Activated naive CD8-positive, alpha-beta T cell treated with anti-CD3 and anti-CD28 coated beads for 36 hours (primary cell): ENCODE data around the gene DOCK1. TPM values are rescaled to one million over a fixed set of nuclear protein-coding genes. Genes with fewer than 3 reads are reported as not detected.

Experiments used
- DNase-seq: peaks from one replicate; pipeline ENCODE4 v3.0.0; 2021
- H3K27ac Mint-ChIP-seq: one replicate; pipeline ENCODE4 v1.8.0; 2022; ENCODE audit warnings: mild to moderate bottlenecking, moderate library complexity, mixed read lengths
- H3K27me3 Mint-ChIP-seq: one replicate; pipeline ENCODE4 v1.8.0; 2022; ENCODE audit warnings: mild to moderate bottlenecking, mixed read lengths
- H3K36me3 Mint-ChIP-seq: one replicate; pipeline ENCODE4 v1.8.0; 2021; ENCODE audit warnings: mild to moderate bottlenecking, mixed read lengths
- H3K4me1 Mint-ChIP-seq: one replicate; pipeline ENCODE4 v1.8.0; 2021; ENCODE audit warnings: mixed read lengths
- H3K4me3 Mint-ChIP-seq: one replicate; pipeline ENCODE4 v1.8.0; 2022; ENCODE audit warnings: mild to moderate bottlenecking, moderate library complexity, mixed read lengths
- H3K9me3 Mint-ChIP-seq: one replicate; pipeline ENCODE4 v1.8.0; 2022; ENCODE audit warnings: mixed read lengths
- total RNA-seq, 2 experiments: library from RNA; stranded (reverse); gene quantifications; one replicate each; pipeline ENCODE4 v1.2.3, GENCODE V29; 2021

DOCK1 gene
- total RNA-seq, 2 experiments from 2014 or later: 0.76 to 0.95 TPM

DNA sequence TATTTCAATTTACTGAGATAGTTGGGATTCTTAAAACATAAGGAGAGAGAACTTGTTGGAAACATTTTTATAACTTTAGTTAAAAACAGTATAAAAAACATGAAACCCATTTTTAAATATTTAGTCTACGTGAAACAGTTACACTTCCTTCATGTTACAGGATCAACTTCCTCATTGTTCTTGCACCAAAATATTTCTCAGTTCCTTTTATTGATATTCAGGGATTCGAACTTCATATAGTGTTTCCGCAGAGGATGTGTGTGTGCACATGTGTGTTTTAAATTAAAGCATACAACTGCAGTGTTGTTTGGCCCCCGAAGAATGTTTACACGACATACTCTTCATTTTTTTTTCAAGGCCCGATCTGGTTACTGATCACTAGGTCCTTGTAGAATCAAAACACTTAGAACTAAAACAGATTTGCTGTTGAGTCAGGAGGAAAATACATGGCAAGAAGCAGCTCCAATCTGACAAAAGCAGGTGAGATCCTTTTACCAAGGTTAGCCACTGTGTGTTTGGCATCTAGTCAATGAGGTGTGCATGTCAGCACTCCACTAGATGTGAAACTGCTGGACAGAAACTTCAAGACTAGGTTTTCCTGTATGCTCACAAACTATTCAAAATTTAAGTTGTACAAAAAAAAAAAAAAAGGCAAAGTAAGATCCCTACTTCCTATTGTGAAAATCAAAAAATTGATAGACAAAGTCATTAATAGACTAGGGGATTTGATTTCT is 230.8 kb downstream of the DOCK1 start:
- Mint-ChIP-seq H3K4me3 (no peak overlapping the region), H3K4me1 (no peaks in the 10 kb centered on the region)

DNA sequence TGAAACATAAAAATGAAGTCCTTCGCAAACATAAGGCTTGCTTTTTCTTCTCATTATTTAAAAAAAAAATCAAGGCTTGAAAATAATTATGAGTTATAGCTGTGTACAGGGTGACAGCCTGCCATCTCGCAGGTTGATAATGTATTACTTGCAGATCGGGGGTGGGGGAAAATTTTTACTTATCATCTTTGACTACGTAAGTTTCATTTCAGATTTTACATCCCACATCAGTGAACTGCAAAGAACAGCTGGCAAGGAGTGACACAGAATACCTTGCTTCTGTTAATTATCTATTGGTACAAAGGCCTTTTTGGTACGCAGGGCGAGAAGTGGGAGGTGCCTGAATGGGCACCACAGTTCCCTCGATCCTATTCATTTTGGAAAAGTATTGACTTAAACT is 232.2 kb downstream of the DOCK1 start:
- Mint-ChIP-seq H3K4me3 (no peak overlapping the region), H3K9me3 (no peaks in the 10 kb centered on the region), H3K36me3 (no peaks in the 10 kb centered on the region), H3K27ac (no peak overlapping the region), H3K4me1 (no peaks in the 10 kb centered on the region), H3K27me3 (no peaks in the 10 kb centered on the region)
- no peak for DNase-seq

More for the DNA sequence above, 230.8 kb downstream of the DOCK1 start:
- Mint-ChIP-seq H3K27ac (no peak overlapping the region), H3K9me3 (no peaks in the 10 kb centered on the region), H3K27me3 (no peaks in the 10 kb centered on the region), H3K36me3 (no peaks in the 10 kb centered on the region)
- no peak for DNase-seq

DNA sequence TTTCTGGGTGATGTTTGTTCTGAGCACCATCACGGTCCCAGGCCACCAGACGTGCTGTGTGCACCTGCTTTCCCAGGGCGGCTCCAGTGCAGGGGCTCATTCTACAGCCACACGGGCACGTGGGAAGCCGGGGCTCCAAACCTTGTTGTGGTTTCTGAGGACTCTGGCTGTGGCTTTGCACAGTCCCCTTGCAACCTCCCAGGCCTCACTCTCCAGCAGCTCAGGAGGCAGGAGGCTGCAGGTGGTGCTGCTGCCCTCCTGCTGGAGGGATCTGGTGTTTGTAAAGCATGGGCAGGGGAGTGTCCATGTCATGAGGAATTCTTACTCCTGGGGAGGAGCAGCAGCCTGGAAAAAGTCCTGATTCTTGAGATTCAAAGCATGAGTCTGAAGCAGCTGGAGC is 236.9 kb downstream of the DOCK1 start:
- no peak overlapping the region for H3K27ac Mint-ChIP-seq
- H3K4me3 Mint-ChIP-seq: no peak overlapping the region
- H3K27me3 Mint-ChIP-seq: no peaks in the 10 kb centered on the region
- H3K9me3 Mint-ChIP-seq: no peaks in the 10 kb centered on the region
- H3K36me3 Mint-ChIP-seq: no peaks in the 10 kb centered on the region
- no peak for DNase-seq
- no peaks in the 10 kb centered on the region for H3K4me1 Mint-ChIP-seq

DNA sequence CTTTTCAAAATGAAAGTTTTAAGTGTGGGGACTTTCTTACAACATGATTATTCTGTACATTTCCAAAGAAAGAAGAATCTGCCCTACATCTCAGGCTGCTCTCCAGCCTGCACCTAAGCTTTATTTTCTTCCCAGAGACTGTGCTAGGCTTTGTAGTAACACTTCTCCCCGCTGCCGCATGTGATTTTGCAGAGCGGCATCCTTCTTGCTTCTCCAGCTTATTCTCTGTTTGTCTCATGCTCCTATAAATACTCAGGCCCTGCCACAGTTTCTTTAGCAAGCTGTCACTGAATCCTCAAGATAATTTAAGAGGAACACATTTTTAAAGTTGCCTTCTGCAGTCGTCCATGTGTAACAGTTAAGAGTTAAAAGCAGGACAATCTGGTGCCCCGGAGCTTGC is 237.6 kb downstream of the DOCK1 start:
- no peak overlapping the region for H3K4me3 Mint-ChIP-seq
- DNase-seq: no peak
- no peak overlapping the region for H3K27ac Mint-ChIP-seq
- H3K27me3 Mint-ChIP-seq: no peaks in the 10 kb centered on the region
- no peaks in the 10 kb centered on the region for H3K36me3 Mint-ChIP-seq
- H3K9me3 Mint-ChIP-seq: no peaks in the 10 kb centered on the region
- no peaks in the 10 kb centered on the region for H3K4me1 Mint-ChIP-seq

DNA sequence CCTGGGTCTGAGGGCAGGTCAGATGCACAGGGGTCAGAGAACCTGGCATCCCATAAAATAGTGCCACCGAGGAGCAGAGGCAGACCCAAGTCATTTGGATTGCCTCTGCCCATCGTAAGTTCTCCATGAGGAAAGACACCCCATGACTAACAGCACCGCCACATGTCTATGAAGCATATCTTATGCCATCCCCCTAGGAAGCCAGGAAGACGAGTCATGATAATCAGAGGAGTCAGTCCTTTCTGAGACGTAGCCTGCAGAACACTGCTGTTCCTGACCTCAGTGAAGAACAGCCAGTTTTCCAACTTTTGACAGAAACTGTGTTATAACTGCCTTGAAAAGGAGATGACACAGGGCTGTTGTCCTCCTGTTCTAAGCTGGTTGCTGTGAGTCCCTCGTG is 239.9 kb downstream of the DOCK1 start:
- Mint-ChIP-seq H3K4me3 (no peak overlapping the region), H3K27ac (no peak overlapping the region), H3K9me3 (no peaks in the 10 kb centered on the region), H3K36me3 (no peaks in the 10 kb centered on the region), H3K27me3 (peaks cover 6% of the 10 kb centered on the region), H3K4me1 (peaks cover 4% of the 10 kb centered on the region)
- DNase-seq: no peak

DNA sequence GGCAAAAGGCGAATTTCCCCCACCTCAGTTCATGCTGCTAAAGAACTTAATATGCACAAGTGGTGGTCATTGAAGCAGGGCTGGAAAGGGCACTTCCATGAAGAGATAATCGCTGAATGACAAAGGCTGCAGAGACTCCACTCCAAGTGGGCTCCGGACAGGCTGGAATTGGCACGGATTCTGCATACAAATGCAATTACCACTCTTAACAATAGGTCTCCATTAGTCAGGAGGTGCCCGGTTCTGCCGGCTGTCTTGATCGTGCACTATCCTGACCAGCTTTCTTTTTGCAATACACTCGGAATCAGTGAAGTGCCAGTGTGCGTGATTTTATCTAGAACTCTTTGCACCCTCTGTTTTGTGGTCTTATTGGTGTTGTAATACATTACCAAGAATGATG is 241.4 kb downstream of the DOCK1 start:
- no peak overlapping the region for H3K27ac Mint-ChIP-seq
- no peaks in the 10 kb centered on the region for H3K36me3 Mint-ChIP-seq

DNA sequence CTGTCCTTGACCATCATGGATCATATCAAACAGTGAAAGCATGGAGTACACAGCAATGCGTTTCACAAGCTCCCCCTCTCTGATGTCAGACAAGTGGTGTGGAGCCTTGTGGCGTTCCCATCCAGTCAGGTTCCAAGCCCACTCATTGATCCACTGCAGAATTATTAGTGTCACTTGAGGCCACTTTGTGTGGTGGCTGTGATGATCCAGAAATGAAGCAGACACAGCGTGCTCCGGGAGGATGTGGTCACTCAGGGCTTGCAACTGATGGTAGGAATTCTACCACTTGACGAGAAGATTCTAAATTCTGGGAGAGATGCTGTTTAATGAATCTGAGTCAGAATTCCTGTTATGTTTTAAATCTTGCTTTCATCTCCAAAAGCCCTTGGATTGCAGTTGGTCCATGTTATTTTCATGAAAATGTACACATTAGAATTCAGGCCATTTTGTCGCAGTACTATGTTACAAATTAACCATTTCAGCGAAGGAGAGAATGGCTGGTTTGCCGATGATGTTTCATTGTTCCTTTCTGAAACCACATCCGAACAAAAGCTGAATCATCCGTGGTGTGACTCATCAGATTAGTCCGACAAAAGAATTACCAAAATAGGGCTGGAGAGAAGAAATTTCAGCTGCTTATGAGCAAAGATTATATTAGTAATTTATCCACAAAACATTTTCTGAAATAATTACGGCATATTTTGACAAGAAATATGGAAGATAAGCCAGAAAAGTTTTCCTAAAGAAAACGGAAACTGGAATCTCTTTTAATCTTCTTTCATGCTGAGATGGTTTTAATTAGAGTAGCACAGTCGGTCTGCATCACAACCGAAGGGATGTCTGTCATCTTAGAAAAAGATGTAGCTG is 243.1 kb downstream of the DOCK1 start:
- no peak overlapping the region for H3K4me3 Mint-ChIP-seq
- H3K27me3 Mint-ChIP-seq: peaks cover 6% of the 10 kb centered on the region
- no peak for DNase-seq
- H3K9me3 Mint-ChIP-seq: no peaks in the 10 kb centered on the region
- no peaks in the 10 kb centered on the region for H3K36me3 Mint-ChIP-seq
- H3K4me1 Mint-ChIP-seq: peaks cover 4% of the 10 kb centered on the region
- peak overlapping the region; percentile 29 for H3K27ac Mint-ChIP-seq

More for the DNA sequence above, 241.4 kb downstream of the DOCK1 start:
- DNase-seq: no peak
- Mint-ChIP-seq H3K27me3 (peaks cover 6% of the 10 kb centered on the region), H3K4me3 (no peak overlapping the region), H3K4me1 (peaks cover 4% of the 10 kb centered on the region), H3K9me3 (no peaks in the 10 kb centered on the region)

DNA sequence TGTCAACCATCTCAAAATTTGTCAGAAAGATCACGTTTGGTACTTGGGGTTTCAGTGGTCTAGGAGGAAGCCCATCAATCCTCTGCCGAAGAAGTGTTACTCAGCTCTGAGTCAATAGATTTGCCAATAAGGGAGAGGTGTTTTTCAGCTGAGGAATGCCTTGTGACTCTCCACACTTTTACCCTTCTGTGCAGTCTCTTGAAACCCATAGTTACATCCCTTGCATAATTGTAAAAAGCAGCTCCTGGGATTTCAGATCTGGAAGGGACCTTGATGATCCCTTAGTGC is 243.6 kb downstream of the DOCK1 start:
- H3K4me1 Mint-ChIP-seq: peaks cover 4% of the 10 kb centered on the region
- H3K4me3 Mint-ChIP-seq: no peak overlapping the region
- peaks cover 6% of the 10 kb centered on the region for H3K27me3 Mint-ChIP-seq
- H3K9me3 Mint-ChIP-seq: no peaks in the 10 kb centered on the region
- DNase-seq: no peak
- no peaks in the 10 kb centered on the region for H3K36me3 Mint-ChIP-seq
- H3K27ac Mint-ChIP-seq: no peak overlapping the region

DNA sequence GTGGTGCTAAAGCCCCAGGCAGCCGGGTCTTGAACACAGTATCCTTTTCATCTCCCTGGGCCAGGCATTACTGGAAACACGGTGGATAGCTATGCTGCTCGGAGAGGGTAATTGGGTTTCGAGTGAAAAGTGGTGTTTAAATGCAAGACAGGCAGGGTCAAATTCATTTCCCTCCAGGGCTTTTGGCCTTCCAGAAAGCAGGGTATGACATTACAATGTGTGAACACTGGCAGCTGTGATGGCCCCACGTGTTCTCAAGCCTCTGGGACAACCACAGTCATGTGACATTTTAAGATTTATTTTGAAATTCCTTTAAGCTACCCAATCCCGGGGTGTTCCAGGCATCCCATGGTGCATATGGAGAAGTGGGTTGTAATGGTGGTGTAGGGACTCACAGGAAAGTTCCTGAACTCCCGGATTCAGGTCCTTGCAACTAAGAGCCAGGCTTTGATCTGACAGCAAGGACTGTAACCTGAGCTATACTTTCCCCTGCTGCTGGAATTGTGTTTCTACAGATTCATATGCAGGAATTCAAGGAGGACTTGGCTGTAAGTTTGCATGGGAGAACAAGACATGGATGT is 244.4 kb downstream of the DOCK1 start:
- peaks cover 4% of the 10 kb centered on the region for H3K4me1 Mint-ChIP-seq
- H3K36me3 Mint-ChIP-seq: no peaks in the 10 kb centered on the region

DNA sequence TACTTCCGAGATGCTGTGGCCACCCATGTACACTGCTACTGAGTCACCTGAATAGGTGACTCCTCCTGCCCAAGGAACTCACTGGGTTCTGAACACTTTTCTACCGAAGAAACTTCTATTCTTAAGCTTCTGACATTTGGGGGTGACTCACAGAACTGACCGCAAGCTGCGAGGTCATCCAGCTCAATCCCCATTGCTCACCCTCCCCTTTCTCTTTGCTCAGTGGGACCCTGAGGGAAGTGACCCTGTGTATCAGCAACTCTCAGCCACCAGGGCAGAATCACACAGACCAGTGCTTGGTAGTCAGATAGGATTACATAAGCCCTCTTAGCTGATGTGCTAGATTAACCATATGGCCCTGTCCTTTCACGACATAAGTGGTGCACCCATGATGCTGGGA is 244.9 kb downstream of the DOCK1 start:
- Mint-ChIP-seq H3K36me3 (no peaks in the 10 kb centered on the region), H3K9me3 (no peaks in the 10 kb centered on the region), H3K4me3 (no peak overlapping the region), H3K27ac (no peak overlapping the region), H3K27me3 (peaks cover 6% of the 10 kb centered on the region), H3K4me1 (peaks cover 4% of the 10 kb centered on the region)
- DNase-seq: no peak

More for the DNA sequence above, 244.4 kb downstream of the DOCK1 start:
- no peaks in the 10 kb centered on the region for H3K9me3 Mint-ChIP-seq
- no peak for DNase-seq
- H3K27ac Mint-ChIP-seq: no peak overlapping the region
- H3K27me3 Mint-ChIP-seq: peaks cover 6% of the 10 kb centered on the region
- no peak overlapping the region for H3K4me3 Mint-ChIP-seq

DNA sequence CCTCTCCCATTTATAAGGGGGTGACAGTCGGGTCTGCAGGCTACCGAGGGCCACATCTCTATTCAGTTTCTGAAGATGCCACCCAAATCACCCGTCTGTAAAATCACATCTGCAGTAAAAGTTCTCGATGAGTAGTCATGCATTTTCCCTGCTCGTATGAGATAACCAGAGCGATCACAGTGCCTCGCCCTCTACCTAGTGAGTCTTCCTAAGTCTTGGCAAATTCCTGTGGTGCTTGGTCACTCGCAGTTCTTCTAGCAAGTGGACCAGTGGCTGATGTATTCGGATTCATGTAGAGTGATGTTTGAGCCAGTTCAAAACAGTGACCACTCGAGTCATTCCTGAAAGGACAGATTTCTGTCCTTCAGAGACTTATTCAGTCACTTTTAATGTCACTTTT is 246.3 kb downstream of the DOCK1 start:
- Mint-ChIP-seq H3K27ac (no peak overlapping the region), H3K4me1 (peaks cover 4% of the 10 kb centered on the region), H3K4me3 (no peak overlapping the region), H3K9me3 (no peaks in the 10 kb centered on the region), H3K27me3 (peaks cover 6% of the 10 kb centered on the region), H3K36me3 (no peaks in the 10 kb centered on the region)
- DNase-seq: no peak

DNA sequence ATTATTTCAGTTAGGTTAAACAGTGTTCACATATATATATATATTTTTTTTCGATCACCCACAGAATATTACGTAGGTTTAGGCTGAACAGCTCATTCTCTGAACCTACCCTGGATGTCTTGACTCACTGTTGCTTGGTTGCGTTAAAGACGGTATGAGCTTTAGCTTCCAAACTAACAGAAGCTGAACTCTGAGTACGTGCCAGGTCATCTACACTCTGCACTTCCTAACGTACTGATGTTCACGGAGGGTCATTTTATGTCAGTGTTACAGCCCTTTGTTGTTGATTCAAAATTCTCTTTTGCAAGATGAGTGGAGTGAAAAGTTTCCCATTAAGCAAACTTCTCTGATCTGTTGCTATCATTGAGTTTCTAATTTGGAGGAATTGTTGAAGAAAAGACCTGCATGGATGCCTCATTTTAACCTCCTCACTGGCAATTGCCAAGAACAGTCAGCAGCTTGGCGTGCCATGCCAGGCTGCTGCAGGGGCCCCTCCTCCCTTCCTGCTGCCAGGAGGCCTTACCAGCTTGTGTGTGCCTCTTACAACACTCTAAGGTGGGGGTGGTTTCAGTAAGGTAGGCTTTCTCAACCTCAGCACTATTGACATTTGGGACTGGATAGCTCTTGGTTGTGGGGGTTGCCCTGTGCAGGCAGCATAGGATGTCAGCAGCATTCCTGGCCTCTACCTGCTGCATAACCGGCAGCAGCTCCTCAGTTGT is 246.9 kb downstream of the DOCK1 start:
- no peak for DNase-seq
- H3K27me3 Mint-ChIP-seq: peaks cover 6% of the 10 kb centered on the region
- no peak overlapping the region for H3K27ac Mint-ChIP-seq
- no peak overlapping the region for H3K4me3 Mint-ChIP-seq
- peaks cover 4% of the 10 kb centered on the region for H3K4me1 Mint-ChIP-seq
- H3K36me3 Mint-ChIP-seq: no peaks in the 10 kb centered on the region
- H3K9me3 Mint-ChIP-seq: no peaks in the 10 kb centered on the region

DNA sequence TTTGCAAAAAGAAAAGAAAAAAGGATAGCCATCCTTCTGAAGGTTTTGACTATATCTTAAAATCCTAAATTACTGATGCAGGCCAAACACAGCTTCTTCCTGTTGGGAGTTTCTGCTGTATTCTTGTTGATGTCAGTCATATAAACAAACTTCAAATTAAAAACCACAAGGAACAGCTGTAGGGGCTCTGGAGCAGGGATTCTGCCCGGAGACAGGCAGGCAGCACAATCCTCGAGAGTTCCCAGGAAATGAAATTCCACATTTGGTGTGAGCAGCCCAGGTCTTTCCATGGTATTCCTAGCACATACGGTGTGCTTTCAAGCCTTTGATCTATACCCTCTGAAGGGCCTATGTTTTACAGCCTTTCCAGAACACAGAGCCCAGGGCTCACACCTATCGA is 248.0 kb downstream of the DOCK1 start:
- DNase-seq: no peak
- Mint-ChIP-seq H3K27ac (no peak overlapping the region), H3K4me1 (peaks cover 2% of the 10 kb centered on the region), H3K9me3 (no peaks in the 10 kb centered on the region), H3K4me3 (no peak overlapping the region), H3K36me3 (no peaks in the 10 kb centered on the region), H3K27me3 (peaks cover 3% of the 10 kb centered on the region)

DNA sequence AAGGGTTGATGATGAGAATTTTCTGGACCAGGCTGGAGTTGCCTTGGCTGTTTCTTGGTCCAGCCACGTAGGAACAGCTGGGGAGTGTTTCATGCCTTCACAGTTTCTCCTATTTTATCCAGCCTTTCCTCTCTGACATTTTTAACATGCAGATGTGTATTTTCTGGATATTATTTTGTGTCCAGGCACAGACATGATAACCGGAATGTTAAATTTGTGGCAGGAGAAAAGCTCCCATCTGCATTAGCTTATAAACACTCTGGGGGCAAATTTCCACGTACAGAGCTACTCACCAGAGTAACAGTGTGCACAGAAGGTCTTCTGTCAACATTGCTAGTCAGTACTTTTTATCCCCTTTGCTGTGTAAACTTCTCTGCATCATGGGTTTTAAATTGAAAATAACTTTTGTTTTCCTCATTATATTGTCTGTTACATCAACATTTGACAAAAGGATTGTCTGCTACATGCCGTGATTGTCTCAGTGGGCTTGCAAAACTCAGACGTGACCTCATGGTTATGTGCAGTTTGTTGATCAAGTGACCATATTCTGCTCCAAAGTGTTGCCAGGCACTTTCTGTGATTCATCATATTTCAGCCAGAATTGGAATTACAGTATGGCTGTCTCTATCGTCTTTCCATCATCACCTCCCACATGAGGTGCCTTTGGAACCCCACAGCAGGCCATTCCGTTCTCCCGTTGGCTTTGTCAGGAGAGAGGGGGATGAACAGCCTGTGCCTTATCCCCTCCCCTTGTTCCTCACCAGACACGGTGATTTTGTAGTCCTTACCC is 249.8 kb downstream of the DOCK1 start:
- no peaks in the 10 kb centered on the region for H3K27me3 Mint-ChIP-seq
- no peaks in the 10 kb centered on the region for H3K9me3 Mint-ChIP-seq
- no peak for DNase-seq
- no peak overlapping the region for H3K4me3 Mint-ChIP-seq
- H3K27ac Mint-ChIP-seq: no peak overlapping the region
- no peaks in the 10 kb centered on the region for H3K36me3 Mint-ChIP-seq
- H3K4me1 Mint-ChIP-seq: no peaks in the 10 kb centered on the region
